IMR-90 (cell line): ENCODE data around the gene APMAP. TPM values are rescaled to one million over a fixed set of nuclear protein-coding genes. Genes with fewer than 3 reads are reported as not detected.

Source experiments
- ATAC-seq: fragments of 200-7000 bp; cut with Tn5 transposase; 2 replicates; pipeline ENCODE4 v1.9.1; 2020; ENCODE audit warnings: low read depth, mild to moderate bottlenecking, moderate library complexity
- BruUV-seq: library from RNA; stranded (reverse); fragments of 400-500 nt; replicated peaks from 2 replicates; lab custom pipeline; 2021; lab: Mats Ljungman, UMichigan
- CTCF ChIA-PET: fragments of 300-600 bp; formaldehyde crosslinking; extraction: SDS; loops from one replicate; lab custom pipeline; 2021; ENCODE audit warnings: antibody characterized with exemption; lab: Yijun Ruan, JAX
- POLR2A ChIA-PET: fragments of 300-600 bp; sonication (Branson Sonifier 250); formaldehyde crosslinking; loops from one replicate; lab custom pipeline; 2022; ENCODE audit warnings: antibody characterized with exemption; ENCODE audit not compliant: unreplicated experiment; lab: Charles Lee
- DNase-seq: peaks from one replicate; pipeline ENCODE4 v3.0.0; 2013
- H2AFZ ChIP-seq: replicated peaks from 2 replicates; pipeline ENCODE3; 2013; ENCODE audit warnings: low read length, mild to moderate bottlenecking; ENCODE audit not compliant: poor library complexity
- H2AK5ac ChIP-seq: 2 replicates; pipeline ENCODE4 v1.6.1; 2013; ENCODE audit warnings: low read depth, low read length, inconsistent platforms
- H2AK9ac ChIP-seq: replicated peaks from 2 replicates; pipeline ENCODE3; 2013; ENCODE audit warnings: mild to moderate bottlenecking, low read depth, low read length, moderate library complexity; ENCODE audit not compliant: poor library complexity
- H2BK120ac ChIP-seq: 2 replicates; pipeline ENCODE4 v1.6.1; 2013; ENCODE audit warnings: low read depth, low read length, inconsistent platforms
- H2BK15ac ChIP-seq: 3 replicates; pipeline ENCODE4 v1.6.1; 2013; ENCODE audit warnings: low read depth, low read length, inconsistent platforms
- H2BK20ac ChIP-seq: 2 replicates; pipeline ENCODE4 v1.6.1; 2013; ENCODE audit warnings: low read depth, mild to moderate bottlenecking, inconsistent platforms, low read length, moderate library complexity
- H2BK5ac ChIP-seq: 2 replicates; pipeline ENCODE4 v1.6.1; 2013; ENCODE audit warnings: mild to moderate bottlenecking, low read depth, low read length, inconsistent platforms; ENCODE audit not compliant: poor library complexity, severe bottlenecking
- H3K14ac ChIP-seq: replicated peaks from 2 replicates; pipeline ENCODE4 v1.6.1; 2013; ENCODE audit warnings: low read depth, low read length, inconsistent platforms
- H3K18ac ChIP-seq: 2 replicates; pipeline ENCODE4 v1.6.1; 2013; ENCODE audit warnings: low read depth, low read length, control low read depth
- H3K23ac ChIP-seq: 2 replicates; pipeline ENCODE4 v1.6.1; 2013; ENCODE audit warnings: low read depth, low read length, inconsistent platforms
- H3K27ac ChIP-seq: 2 replicates; pipeline ENCODE4 v1.5.1; 2013; ENCODE audit warnings: mild to moderate bottlenecking, control low read depth, low read length; ENCODE audit not compliant: insufficient read depth
- H3K27me3 ChIP-seq: 2 replicates; pipeline ENCODE4 v1.6.1; 2013; ENCODE audit warnings: low read length; ENCODE audit not compliant: control insufficient read depth, insufficient read depth
- H3K36me3 ChIP-seq: 2 replicates; pipeline ENCODE4 v1.6.1; 2013; ENCODE audit warnings: low read length, mixed read lengths; ENCODE audit not compliant: control insufficient read depth, insufficient read depth
- H3K4ac ChIP-seq: 2 replicates; pipeline ENCODE4 v1.6.1; 2013; ENCODE audit warnings: low read depth, low read length, inconsistent platforms
- H3K4me1 ChIP-seq: 2 replicates; pipeline ENCODE4 v1.6.1; 2013; ENCODE audit warnings: low read length, mixed read lengths; ENCODE audit not compliant: control insufficient read depth, insufficient read depth
- H3K4me2 ChIP-seq: 2 replicates; pipeline ENCODE4 v1.6.1; 2013; ENCODE audit warnings: low read depth, mild to moderate bottlenecking, control low read depth, low read length, moderate library complexity
- H3K4me3 ChIP-seq: 2 replicates; pipeline ENCODE4 v1.5.1; 2013; ENCODE audit warnings: low read depth, mild to moderate bottlenecking, control low read depth, low read length, moderate library complexity; ENCODE audit not compliant: insufficient read depth
- H3K56ac ChIP-seq: 2 replicates; pipeline ENCODE4 v1.6.1; 2013; ENCODE audit warnings: low read length, inconsistent platforms; ENCODE audit not compliant: insufficient read depth; ENCODE audit errors: extremely low read depth
- H3K79me1 ChIP-seq, 2 experiments: 2 replicates each; pipeline ENCODE4 v1.6.1; 2013; ENCODE audit warnings: low read length in 2 of 2, inconsistent platforms in 1 of 2, low read depth in 1 of 2
- H3K9ac ChIP-seq: 2 replicates; pipeline ENCODE4 v1.6.1; 2013; ENCODE audit warnings: low read depth, low read length, control low read depth
- H3K9me1 ChIP-seq: 2 replicates; pipeline ENCODE4 v1.6.1; 2013; ENCODE audit warnings: low read length, inconsistent platforms; ENCODE audit not compliant: insufficient read depth
- H3K9me3 ChIP-seq: 2 replicates; pipeline ENCODE4 v1.6.1; 2013; ENCODE audit warnings: low read length; ENCODE audit not compliant: control insufficient read depth, insufficient read depth
- H4K20me1 ChIP-seq: 2 replicates; pipeline ENCODE4 v1.6.1; 2013; ENCODE audit warnings: low read length, inconsistent platforms; ENCODE audit not compliant: insufficient read depth
- H4K5ac ChIP-seq: 2 replicates; pipeline ENCODE4 v1.6.1; 2013; ENCODE audit warnings: mild to moderate bottlenecking, low read depth, low read length, control low read depth
- H4K8ac ChIP-seq, 2 experiments: 2 replicates each; pipeline ENCODE4 v1.6.1; 2013; ENCODE audit warnings: low read depth in 2 of 2, low read length in 2 of 2, control low read depth in 1 of 2, inconsistent platforms in 1 of 2
- H4K91ac ChIP-seq: 2 replicates; pipeline ENCODE4 v1.6.1; 2013; ENCODE audit warnings: low read depth, low read length, inconsistent platforms; ENCODE audit not compliant: insufficient read depth
- BHLHE40 ChIP-seq: fragments of 150-350 bp; IDR thresholded peaks from 2 replicates; pipeline ENCODE4 v1.6.1; 2016; ENCODE audit warnings: mild to moderate bottlenecking, low read depth, low read length
- CEBPB ChIP-seq: IDR thresholded peaks from 2 replicates; pipeline ENCODE4 v1.6.1; 2012; ENCODE audit warnings: low read depth, low read length, improper control_type of control experiment
- CHD1 ChIP-seq: IDR thresholded peaks from 2 replicates; pipeline ENCODE4 v1.6.1; 2012; ENCODE audit warnings: low read depth, low read length, improper control_type of control experiment
- ELK1 ChIP-seq: fragments of 150-350 bp; IDR thresholded peaks from 2 replicates; pipeline ENCODE4 v1.6.1; 2016; ENCODE audit warnings: low read depth, mild to moderate bottlenecking, low read length, moderate library complexity, borderline replicate concordance
- FOS ChIP-seq: fragments of 150-350 bp; IDR thresholded peaks from 2 replicates; pipeline ENCODE4 v1.6.1; 2016; ENCODE audit warnings: low read depth, low read length
- MAFK ChIP-seq: IDR thresholded peaks from 2 replicates; pipeline ENCODE4 v1.6.1; 2012; ENCODE audit warnings: low read depth, low read length, improper control_type of control experiment
- MAZ ChIP-seq: IDR thresholded peaks from 2 replicates; pipeline ENCODE4 v1.6.1; 2012; ENCODE audit warnings: low read depth, mild to moderate bottlenecking, low read length, improper control_type of control experiment, moderate library complexity, borderline replicate concordance
- MXI1 ChIP-seq: IDR thresholded peaks from 2 replicates; pipeline ENCODE4 v1.6.1; 2012; ENCODE audit warnings: low read depth, mild to moderate bottlenecking, low read length, moderate library complexity, borderline replicate concordance
- NFE2L2 ChIP-seq: fragments of 150-350 bp; IDR thresholded peaks from 2 replicates; pipeline ENCODE4 v1.6.1; 2016; ENCODE audit warnings: low read depth, mild to moderate bottlenecking, low read length
- POLR2A ChIP-seq: IDR thresholded peaks from 2 replicates; pipeline ENCODE4 v1.6.1; 2012; ENCODE audit warnings: mild to moderate bottlenecking, low read depth, low read length
- RAD21 ChIP-seq: IDR thresholded peaks from 2 replicates; pipeline ENCODE4 v1.6.1; 2012; ENCODE audit warnings: low read length, improper control_type of control experiment
- RFX5 ChIP-seq: IDR thresholded peaks from 2 replicates; pipeline ENCODE4 v1.8.0; 2012; ENCODE audit warnings: low read depth, mild to moderate bottlenecking, low read length, moderate library complexity
- SMC3 ChIP-seq: fragments of 150-350 bp; IDR thresholded peaks from 2 replicates; pipeline ENCODE4 v1.6.1; 2016; ENCODE audit warnings: low read depth, mild to moderate bottlenecking, antibody characterized with exemption, low read length, moderate library complexity
- WGBS, 2 experiments: methylation state at CpG; one replicate each; pipeline versions ENCODE4 v1.1.5 to v1.1.7; 2013; ENCODE audit warnings: missing lambda C conversion rate in 2 of 2; ENCODE audit not compliant: insufficient read length in 1 of 2; ENCODE audit errors: extremely low coverage in 2 of 2; 5-methylcytosine and 5-hydroxymethylcytosine counted together
- dilution Hi-C: fragments of 300-500 bp; cut with HindIII; formaldehyde crosslinking; loops from one replicate; pipeline ENCODE4 v1.14.3; 2018; ENCODE audit warnings: low sequenced_read_pairs; ENCODE audit not compliant: unreplicated experiment
- in situ Hi-C: fragments of 300-500 bp; cut with MboI; formaldehyde crosslinking; loops from 3 replicates; pipeline ENCODE4 v1.14.3; 2019; ENCODE audit warnings: low sequenced_read_pairs, inconsistent platforms, mixed read lengths
- intact Hi-C: fragments of 100-400 bp; cut with micrococcal nuclease; formaldehyde crosslinking; loops from 2 replicates; pipeline ENCODE4 v1.10.0; 2022
- polyA plus RNA-seq, 3 experiments: library from polyadenylated mRNA; depleted of rRNA; stranded (reverse); fragments of >200 nt; gene quantifications; 2 replicates each; pipeline ENCODE4 v1.2.3, GENCODE V29; 2012; ENCODE audit warnings: low replicate concordance in 1 of 3
- total RNA-seq: library from RNA; depleted of rRNA; stranded (reverse); fragments of >200 nt; gene quantifications from 2 replicates; pipeline ENCODE4 v1.2.3, GENCODE V29; 2012
- TF ChIP-seq, protein P1 (sequence below): conservative IDR thresholded peaks from 2 replicates; pipeline ENCODE4 v1.5.1; 2012; ENCODE audit warnings: mild to moderate bottlenecking, low read depth, low read length, improper control_type of control experiment
- TF ChIP-seq, protein P2 (sequence below): fragments of 150-350 bp; IDR thresholded peaks from 2 replicates; pipeline ENCODE4 v1.6.1; 2017; ENCODE audit warnings: mild to moderate bottlenecking, antibody characterized with exemption, low read length, low read depth

The APMAP gene
- total and polyA plus RNA-seq, 2 of the 4 experiments (the other 2 are of a cell fraction): 67.2 to 88.8 TPM

GRCh38 chr20:25037288-25038102, 44.9 kb upstream of the APMAP start:
- Histone ChIP-seq H4K8ac (no peak overlapping the region), H2BK20ac (no peak overlapping the region), H3K4me3 (no peak overlapping the region), H4K20me1 (no peaks in the 10 kb centered on the region; the same call in 1 of the 2 replicates), H3K4ac (no peak overlapping the region), H3K14ac (no peak overlapping the region), H4K91ac (no peak overlapping the region), H2BK15ac (no peak overlapping the region), H3K18ac (no peak overlapping the region), H2AK5ac (no peak overlapping the region), H3K79me1 (no peaks in the 10 kb centered on the region), H3K4me1 (peaks cover 7% of the 10 kb centered on the region; the same call in 1 of the 2 replicates), H3K23ac (no peak overlapping the region), H3K9ac (no peak overlapping the region), H2BK5ac (no peak overlapping the region), H3K27ac (no peak overlapping the region), H3K56ac (no peak overlapping the region), H2AK9ac (no peak overlapping the region), H3K27me3 (peaks cover 3% of the 10 kb centered on the region), H4K5ac (no peak overlapping the region), H3K36me3 (no peaks in the 10 kb centered on the region), H3K9me1 (peaks cover 3% of the 10 kb centered on the region; the same call in 1 of the 2 replicates), H3K4me2 (no peak overlapping the region), H2AFZ (no peak overlapping the region), H2BK120ac (no peak overlapping the region), H3K9me3 (no peaks in the 10 kb centered on the region)
- CTCF ChIA-PET: interaction anchor here (0.6 kb wide), 1 partner anchor 10 kb away, joined by 3 read pairs; no protein-coding TSS in a partner anchor
- POLR2A ChIA-PET: no interaction called here
- ATAC-seq: no peak
- intact Hi-C loops (no loop called here), dilution Hi-C loops (no loop called here), in situ Hi-C loops (no loop called here)
- no peak for DNase-seq
- BruUV-seq: no TSS peak
- TF ChIP-seq ELK1: no peak
- TF ChIP-seq MXI1: no peak
- TF ChIP-seq POLR2A: no peak
- no peak for TF ChIP-seq RAD21
- TF ChIP-seq, protein P1, sequence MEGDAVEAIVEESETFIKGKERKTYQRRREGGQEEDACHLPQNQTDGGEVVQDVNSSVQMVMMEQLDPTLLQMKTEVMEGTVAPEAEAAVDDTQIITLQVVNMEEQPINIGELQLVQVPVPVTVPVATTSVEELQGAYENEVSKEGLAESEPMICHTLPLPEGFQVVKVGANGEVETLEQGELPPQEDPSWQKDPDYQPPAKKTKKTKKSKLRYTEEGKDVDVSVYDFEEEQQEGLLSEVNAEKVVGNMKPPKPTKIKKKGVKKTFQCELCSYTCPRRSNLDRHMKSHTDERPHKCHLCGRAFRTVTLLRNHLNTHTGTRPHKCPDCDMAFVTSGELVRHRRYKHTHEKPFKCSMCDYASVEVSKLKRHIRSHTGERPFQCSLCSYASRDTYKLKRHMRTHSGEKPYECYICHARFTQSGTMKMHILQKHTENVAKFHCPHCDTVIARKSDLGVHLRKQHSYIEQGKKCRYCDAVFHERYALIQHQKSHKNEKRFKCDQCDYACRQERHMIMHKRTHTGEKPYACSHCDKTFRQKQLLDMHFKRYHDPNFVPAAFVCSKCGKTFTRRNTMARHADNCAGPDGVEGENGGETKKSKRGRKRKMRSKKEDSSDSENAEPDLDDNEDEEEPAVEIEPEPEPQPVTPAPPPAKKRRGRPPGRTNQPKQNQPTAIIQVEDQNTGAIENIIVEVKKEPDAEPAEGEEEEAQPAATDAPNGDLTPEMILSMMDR: no peak
- TF ChIP-seq CEBPB: no peak
- TF ChIP-seq CHD1: no peak
- TF ChIP-seq BHLHE40: no peak
- TF ChIP-seq RFX5: no peak
- no peak for TF ChIP-seq FOS
- TF ChIP-seq, protein P2, sequence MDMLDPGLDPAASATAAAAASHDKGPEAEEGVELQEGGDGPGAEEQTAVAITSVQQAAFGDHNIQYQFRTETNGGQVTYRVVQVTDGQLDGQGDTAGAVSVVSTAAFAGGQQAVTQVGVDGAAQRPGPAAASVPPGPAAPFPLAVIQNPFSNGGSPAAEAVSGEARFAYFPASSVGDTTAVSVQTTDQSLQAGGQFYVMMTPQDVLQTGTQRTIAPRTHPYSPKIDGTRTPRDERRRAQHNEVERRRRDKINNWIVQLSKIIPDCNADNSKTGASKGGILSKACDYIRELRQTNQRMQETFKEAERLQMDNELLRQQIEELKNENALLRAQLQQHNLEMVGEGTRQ: no peak
- TF ChIP-seq MAZ: no peak
- TF ChIP-seq SMC3: no peak
- no peak for TF ChIP-seq MAFK
- no peak for TF ChIP-seq NFE2L2
- WGBS, 2 experiments: 81% methylated on average over 3 of the region's 15 CpGs; no CpG with 5 or more reads in 1 of the 2 experiments
